Dermis microvascular lymphatic vessel endothelial cell (primary cell): Measurements from ENCODE around the gene TMEM163. TPM values are rescaled to one million over a fixed set of nuclear protein-coding genes. Genes with fewer than 3 reads are reported as not detected.
"Not testable (repeated sequence)": the region's sequence is repeated elsewhere in the genome, so short reads cannot be mapped to it uniquely, and the experiment has no call there.

Source experiments
- DNase-seq, 2 donors: peaks; one replicate each; pipeline versions ENCODE4 v3.0.0 to v3.0.0-alpha.2; 2010; ENCODE audit warnings: low read depth in 2 of 2
- total RNA-seq: library from RNA; depleted of rRNA; stranded (reverse); fragments of >200 nt; gene quantifications from 2 replicates; pipeline ENCODE4 v1.2.1, GENCODE V29; 2014

Gene TMEM163
- total RNA-seq, 1 donor from 2014 or later, result 0.13 TPM

- DNase-seq, result no peak
Observed at GRCh38 chr2:134537121-134537520, 181.7 kb downstream of the TMEM163 start.

- no peak for DNase-seq
Observed at GRCh38 chr2:134536296-134536695, 182.5 kb downstream of the TMEM163 start.

- DNase-seq, result no peak
Observed at GRCh38 chr2:134532537-134532936, 186.3 kb downstream of the TMEM163 start.

- DNase-seq, result no peak
Observed at GRCh38 chr2:134527381-134527780, 191.4 kb downstream of the TMEM163 start.

- DNase-seq, result no peak
Observed at GRCh38 chr2:134522496-134523455, 196.0 kb downstream of the TMEM163 start.

- DNase-seq, result no peak
Observed at GRCh38 chr2:134518101-134518500, 200.7 kb downstream of the TMEM163 start.

- DNase-seq, result no peak
Observed at GRCh38 chr2:134515137-134515536, 203.7 kb downstream of the TMEM163 start.

GRCh38 chr2:134513465-134513804 lies 205.4 kb downstream of the TMEM163 start:
- no peak for DNase-seq

GRCh38 chr2:134512734-134513464 lies 205.9 kb downstream of the TMEM163 start:
- DNase-seq, result no peak

GRCh38 chr2:134508391-134508790 lies 210.4 kb downstream of the TMEM163 start:
- DNase-seq, result no peak

GRCh38 chr2:134507697-134508096 lies 211.1 kb downstream of the TMEM163 start:
- DNase-seq, result no peak

- DNase-seq, result not testable (repeated sequence)
Observed at GRCh38 chr2:134507159-134507558, 211.6 kb downstream of the TMEM163 start.

GRCh38 chr2:134505446-134505845 lies 213.4 kb downstream of the TMEM163 start:
- DNase-seq, result no peak

- DNase-seq, result no peak
Observed at GRCh38 chr2:134504586-134505336, 214.0 kb downstream of the TMEM163 start.

- DNase-seq, result no peak
Observed at GRCh38 chr2:134502104-134502503, 216.7 kb downstream of the TMEM163 start.

GRCh38 chr2:134501476-134502091 lies 217.2 kb downstream of the TMEM163 start:
- no peak for DNase-seq

- DNase-seq, result no peak
Observed at GRCh38 chr2:134500211-134500935, 218.4 kb downstream of the TMEM163 start.

GRCh38 chr2:134499307-134499926 lies 219.4 kb downstream of the TMEM163 start:
- DNase-seq, result no peak

- no peak for DNase-seq
Observed at GRCh38 chr2:134498654-134499053, 220.1 kb downstream of the TMEM163 start.

GRCh38 chr2:134493797-134494196 lies 225.0 kb downstream of the TMEM163 start:
- no peak for DNase-seq
